K562 (cell line): ENCODE data around the gene ACSS1. TPM values are rescaled to one million over a fixed set of nuclear protein-coding genes. Genes with fewer than 3 reads are reported as not detected.

Experiments
- ATAC-seq: fragments of 200-7000 bp; cut with Tn5 transposase; 3 replicates; pipeline ENCODE4 v1.9.1; 2020; ENCODE audit warnings: moderate library complexity
- BruUV-seq: library from RNA; stranded (reverse); fragments of 400-500 nt; replicated peaks from 2 replicates; lab custom pipeline; 2021; lab: Mats Ljungman, UMichigan
- CTCF ChIA-PET: fragments of 300-600 bp; formaldehyde crosslinking; extraction: SDS; loops from one replicate; lab custom pipeline; 2021; ENCODE audit warnings: low intra/inter-chr PET ratio; lab: Yijun Ruan, JAX
- POLR2A ChIA-PET: fragments of 300-600, 350-650 bp; sonication (Branson Sonifier 250); formaldehyde crosslinking; extraction: SDS; loops from one replicate; lab custom pipeline; 2021; ENCODE audit warnings: antibody characterized with exemption, inconsistent platforms; lab: Yijun Ruan, JAX
- DNase-seq, 4 experiments: peaks; one replicate each; pipeline versions ENCODE4 v3.0.0 to v3.0.0-alpha.2; 2011 to 2018; ENCODE audit warnings: low spot score in 3 of 4, mixed read lengths in 3 of 4; ENCODE audit errors: extremely low read depth in 1 of 4
- FAIRE-seq: peaks from 2 replicates; lab custom pipeline; 2011; peaks lifted over from hg19 to GRCh38; lab: Jason Lieb, UNC
- H2AFZ ChIP-seq: 2 replicates; pipeline ENCODE4 v1.6.0; 2011; ENCODE audit warnings: low read depth, low read length, control low read depth, inconsistent platforms
- H3K27ac ChIP-seq: fragments of 200-600 bp; 3 replicates; pipeline ENCODE4 v1.8.0; 2011; ENCODE audit warnings: low read depth, mild to moderate bottlenecking, control low read depth, inconsistent platforms, low read length, moderate library complexity, mixed read lengths; ENCODE audit errors: extremely low read depth
- H3K27me3 ChIP-seq, 2 experiments: fragments of 300-600 bp in 1 of 2; 2 replicates in 1 of 2; 3 replicates in 1 of 2; pipeline versions ENCODE4 v1.6.0 to v1.8.0; 2011; ENCODE audit warnings: inconsistent platforms in 2 of 2, low read length in 2 of 2, mild to moderate bottlenecking in 1 of 2, mixed read lengths in 1 of 2, moderate library complexity in 1 of 2; ENCODE audit not compliant: control insufficient read depth in 2 of 2, insufficient read depth in 2 of 2
- H3K36me3 ChIP-seq: fragments of 300-600 bp; 3 replicates; pipeline ENCODE4 v1.8.0; 2011; ENCODE audit warnings: mild to moderate bottlenecking, low read length, inconsistent platforms; ENCODE audit not compliant: control insufficient read depth, insufficient read depth
- H3K4me1 ChIP-seq, 2 experiments: fragments of 200-600 bp in 1 of 2; replicated peaks in 1 of 2; 2 replicates in 1 of 2; 3 replicates in 1 of 2; pipeline versions ENCODE4 v1.5.1 to v1.8.0; 2011; ENCODE audit warnings: inconsistent platforms in 2 of 2, low read length in 2 of 2, mild to moderate bottlenecking in 1 of 2, mixed read lengths in 1 of 2, moderate library complexity in 1 of 2; ENCODE audit not compliant: control insufficient read depth in 2 of 2, insufficient read depth in 2 of 2
- H3K4me2 ChIP-seq: 2 replicates; pipeline ENCODE4 v1.6.1; 2011; ENCODE audit warnings: low read length, control low read depth, inconsistent platforms, mixed read lengths; ENCODE audit not compliant: insufficient read depth
- H3K4me3 ChIP-seq: fragments of 200-600 bp; sonication (generic), shearing (Covaris generic); 2 replicates; pipeline ENCODE4 v1.5.1; 2016; ENCODE audit warnings: control low read depth, inconsistent platforms
- H3K79me2 ChIP-seq: fragments of 200-600 bp; 3 replicates; pipeline ENCODE4 v1.8.0; 2011; ENCODE audit warnings: low read length, inconsistent platforms; ENCODE audit not compliant: control insufficient read depth, insufficient read depth
- H3K9ac ChIP-seq, 2 experiments: 2 replicates each; pipeline versions ENCODE4 v1.6.0 to v1.6.1; 2011; ENCODE audit warnings: low read depth in 2 of 2, low read length in 2 of 2, control low read depth in 1 of 2, inconsistent platforms in 1 of 2, mild to moderate bottlenecking in 1 of 2, mixed read lengths in 1 of 2; ENCODE audit not compliant: insufficient read depth in 1 of 2
- H3K9me1 ChIP-seq: one replicate; pipeline ENCODE4 v1.6.0; 2011; ENCODE audit warnings: inconsistent platforms, mild to moderate bottlenecking, low read length, moderate library complexity; ENCODE audit not compliant: control insufficient read depth, insufficient read depth
- H3K9me3 ChIP-seq: replicated peaks from 2 replicates; pipeline ENCODE4 v1.5.1; 2011; ENCODE audit warnings: low read depth, low read length, inconsistent platforms; ENCODE audit not compliant: control insufficient read depth, insufficient read depth
- H4K20me1 ChIP-seq: replicated peaks from 2 replicates; pipeline ENCODE4 v1.6.1; 2011; ENCODE audit warnings: low read length, inconsistent platforms, mixed read lengths; ENCODE audit not compliant: control insufficient read depth, insufficient read depth
- BHLHE40 ChIP-seq: IDR thresholded peaks from 2 replicates; pipeline ENCODE4 v1.6.1; 2011; ENCODE audit warnings: low read length, improper control_type of control experiment
- DMBX1 ChIP-seq: fragments of 250-450 bp; sonication (Bioruptor Pico); IDR thresholded peaks from 2 replicates; pipeline ENCODE4 v1.8.0; 2022; ENCODE audit warnings: inconsistent platforms, mild to moderate bottlenecking, moderate library complexity, borderline replicate concordance
- MEF2D ChIP-seq: conservative IDR thresholded peaks from 2 replicates; pipeline ENCODE4 v1.6.1; 2016; ENCODE audit warnings: low read depth, missing genetic modification characterization, missing compliant biosample characterization
- STAT5A ChIP-seq: IDR thresholded peaks from 2 replicates; pipeline ENCODE4 v1.6.1; 2012; ENCODE audit warnings: low read length, inconsistent platforms, borderline replicate concordance
- ZBTB33 ChIP-seq: sonication (generic); formaldehyde crosslinking; IDR thresholded peaks from 2 replicates; pipeline ENCODE4 v1.8.1; 2023; ENCODE audit warnings: mild to moderate bottlenecking, missing genetic modification reagents
- WGBS: fragments of 100-300 bp; shearing (Covaris generic); methylation state at CpG from one replicate; pipeline ENCODE4 v1.1.6; 2016; ENCODE audit warnings: low coverage, mixed read lengths; ENCODE audit not compliant: insufficient coverage; ENCODE audit errors: missing lambda C conversion rate; 5-methylcytosine and 5-hydroxymethylcytosine counted together
- in situ Hi-C: fragments of 300-500 bp; cut with MboI; formaldehyde crosslinking; loops from 4 replicates; pipeline ENCODE4 v1.15.0; 2018; ENCODE audit warnings: inconsistent platforms, mixed read lengths
- intact Hi-C: fragments of 100-400 bp; cut with micrococcal nuclease; formaldehyde crosslinking; loops from 2 replicates; pipeline ENCODE4 v1.14.2; 2022
- polyA plus RNA-seq, 8 experiments: library from polyadenylated mRNA; depleted of rRNA in 4 of 8; stranded (reverse) in 5 of 8; unstranded in 3 of 8; fragments of >200 nt; fragmentation: Nextera tagmentation in 2 of 8; fragmentation: Illumina TruSeq in 1 of 8; extraction: Ambion mirVana in 2 of 8; extraction: Trizol in 1 of 8; gene quantifications; 2 replicates each; pipeline versions ENCODE4 v1.2.1 to v1.2.3, GENCODE V29; 2011 to 2014; ENCODE audit warnings: inconsistent platforms in 1 of 8, missing spikeins in 1 of 8
- total RNA-seq, 7 experiments: library from RNA; depleted of rRNA in 6 of 7; stranded (reverse); fragments of >200 nt in 6 of 7; fragmentation: Illumina TruSeq in 2 of 7; extraction: Trizol in 2 of 7; gene quantifications; 2 replicates each; pipeline versions ENCODE4 v1.2.1 to v1.2.3, GENCODE V29; 2011 to 2021; ENCODE audit warnings: low replicate concordance in 1 of 7

Gene ACSS1
- total and polyA plus RNA-seq, 9 of the 15 experiments (the other 6 are each of a cell fraction or from before 2014, with no cell fraction given): 0.07 to 2.1 (median 0.27) TPM; not detected in 3

- intact Hi-C loops: loop anchor here (10.0 kb wide), 2 partner anchors 304 to 404 kb away; partner anchors contain the start of gene ABHD12
- ChIA-PET CTCF (no interaction called here), POLR2A (no interaction called here)
- Histone ChIP-seq H3K9ac (peak overlapping the region in 1 of 2 experiments; percentile 3; a peak in 1 of 4 replicates), H3K27me3 (no peaks in the 10 kb centered on the region), H2AFZ (no peak overlapping the region), H3K4me1 (peaks cover 10 to 11% of the 10 kb centered on the region in 2 experiments; a peak in 4 of 5 replicates), H3K27ac (no peak overlapping the region), H3K4me2 (peak overlapping the region; percentile 91; the same call in 1 of the 2 replicates), H3K79me2 (peaks cover 25% of the 10 kb centered on the region)
- DNase-seq: no peak
- WGBS: 88% methylated on average over 2 of the region's 2 CpGs
- BruUV-seq: no TSS peak
- TF ChIP-seq STAT5A (no peak), DMBX1 (CRISPR knock-in tag) (no peak), BHLHE40 (no peak), ZBTB33 (CRISPR knock-in tag) (no peak), MEF2D (no peak)
- TF ChIP-seq, all 486 proteins: peak for 0
- in situ Hi-C loops: loop anchor here (5.0 kb wide), 1 partner anchor 71 kb away; no protein-coding TSS in a partner anchor
- FAIRE-seq: no peak
- ATAC-seq: no peak
- Histone ChIP-seq H3K36me3 (peaks cover 5% of the 10 kb centered on the region; the same call in 1 of the 3 replicates), H4K20me1 (peaks cover 4% of the 10 kb centered on the region; the same call in 1 of the 2 replicates), H3K9me1 (no peaks in the 10 kb centered on the region), H3K4me3 (no peak overlapping the region), H3K9me3 (no peaks in the 10 kb centered on the region)
Measured at GRCh38 chr20:24990810-24991252, 67.1 kb downstream of the ACSS1 start.
